Pancreas (tissue), 10 donors: Measurements from ENCODE around the gene BRSK1. TPM values are rescaled to one million over a fixed set of nuclear protein-coding genes. Genes with fewer than 3 reads are reported as not detected.
A peak's percentile ranks its signal among the peaks of the same experiment; 100 is the strongest.
"Not testable (repeated sequence)": the region's sequence is repeated elsewhere in the genome, so short reads cannot be mapped to it uniquely, and the experiment has no call there.

Experiments
- ATAC-seq, 4 donors: fragments of 200-7000 bp; cut with Tn5 transposase; one replicate each; pipeline versions ENCODE4 v1.8.0 to v1.9.1; 2020; ENCODE audit warnings: mild to moderate bottlenecking in 4 of 4, moderate library complexity in 4 of 4
- DNase-seq, 6 donors: peaks; one replicate each; pipeline ENCODE4 v3.0.0-alpha.2; 2020
- FAIRE-seq: peaks from 2 replicates; lab custom pipeline; 2012; peaks lifted over from hg19 to GRCh38; lab: Jason Lieb, UNC
- H3K27ac ChIP-seq, 4 donors: fragments of 200-600 bp; sonication (generic); 1 replicate in 3 of 4; 2 replicates in 1 of 4; pipeline versions ENCODE4 v1.5.0 to v1.8.0; 2020
- H3K27me3 ChIP-seq, 4 donors: fragments of 200-600 bp; one replicate each; pipeline ENCODE4 v1.8.0; 2021
- H3K36me3 ChIP-seq, 3 donors: fragments of 200-600 bp; sonication (generic) in 1 of 3; one replicate each; pipeline versions ENCODE4 v1.5.0 to v1.8.0; 2020 to 2021
- H3K4me1 ChIP-seq, 3 donors: fragments of 200-600 bp; one replicate each; pipeline ENCODE4 v1.8.0; 2021
- H3K4me3 ChIP-seq, 4 donors: fragments of 200-600 bp; sonication (generic) in 2 of 4; one replicate each; pipeline versions ENCODE4 v1.5.0 to v1.8.0; 2020 to 2021
- H3K9me3 ChIP-seq, 4 donors: fragments of 200-600 bp; one replicate each; pipeline ENCODE4 v1.8.0; 2021
- WGBS, 2 donors: extraction: QIAGEN DNeasy Blood & Tissue Kit; methylation state at CpG; one replicate each; pipeline ENCODE4 v1.1.7; 2013; 5-methylcytosine and 5-hydroxymethylcytosine counted together
- intact Hi-C, 3 donors: fragments of 100-400 bp; cut with DNase I; formaldehyde crosslinking; loops; one replicate each; pipeline versions ENCODE4 v1.11.1 to v1.14.2; 2022
- polyA plus RNA-seq, 2 donors: library from polyadenylated mRNA; stranded (reverse); fragments of 200-250 nt; gene quantifications; one replicate each; pipeline ENCODE4 v1.2.3, GENCODE V29; 2013
- total RNA-seq, 6 donors: library from RNA; stranded (reverse); fragmentation: NEBNext Ultra II Directional in 4 of 6; extraction: Animal tissue kit (Norgen Biotek cat#: 25700) in 4 of 6; gene quantifications; one replicate each; pipeline versions ENCODE4 v1.2.1 to v1.2.4, GENCODE V29; 2021 to 2023
- TF ChIP-seq, protein P1 (sequence below), 4 donors: fragments of 200-600 bp; sonication (generic) in 3 of 4; IDR thresholded peaks; one replicate each; pipeline versions ENCODE4 v1.5.0 to v1.8.0; 2021; ENCODE audit warnings: antibody characterized with exemption in 4 of 4
- donor health status: healthy with polysubstance abuse.
- donor health status: DM: no; HTN: no; CAD: no; lungs with moderate emphysema.
- donor health status: DM: no; HTN: no; CAD: no.
- donor health status: control.
- donor health status: control.
- donor health status: Bipolar disorder and iron deficiency.
- donor health status: DM: yes; HTN: yes; CAD: no.
- donor health status: DM: no; HTN: no; CAD: no.
- donor health status: DM: no; HTN: no; CAD: no.
- donor health status: DM: yes; HTN: yes; CAD: no.

Gene BRSK1
- total and polyA plus RNA-seq, 8 donors = 0.46 to 9.2 (median 2.0) TPM

DNA sequence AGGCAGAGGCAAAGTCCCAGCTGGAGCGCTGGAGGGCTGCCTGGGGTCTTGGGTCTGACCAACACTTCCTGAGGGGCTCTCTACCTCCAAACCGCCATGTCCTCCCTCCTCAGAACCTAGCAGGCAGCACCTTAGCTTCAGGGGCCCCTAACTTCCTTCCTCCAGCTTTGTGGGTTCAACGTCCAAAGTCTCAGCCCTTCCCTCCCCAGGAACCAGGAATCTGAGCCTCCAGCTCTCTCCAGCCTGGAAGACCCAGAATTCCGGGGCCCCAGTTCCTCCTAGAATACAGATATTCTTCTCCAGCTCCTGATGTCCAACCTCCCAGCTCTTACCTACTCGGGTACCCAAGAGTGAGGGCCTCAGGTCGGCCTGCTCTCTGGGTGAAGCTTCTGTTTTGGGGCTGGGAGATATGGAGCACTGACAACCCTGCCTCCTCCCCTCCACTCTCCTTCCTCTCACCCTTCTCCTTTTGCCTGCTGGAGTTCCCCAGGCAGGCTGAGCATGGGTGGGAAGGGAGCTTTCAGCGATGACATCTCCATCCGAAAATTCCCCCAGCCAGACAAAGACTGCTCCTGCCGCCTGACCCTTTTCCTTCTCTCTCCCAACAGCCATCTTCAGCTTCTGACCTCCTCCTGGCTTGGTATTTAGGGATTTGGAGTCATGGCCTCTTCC is 37.8 kb downstream of the BRSK1 start:
- ATAC-seq = no peak
- Histone ChIP-seq H3K27me3 (no peaks in the 10 kb centered on the region), H3K27ac (no peak overlapping the region), H3K9me3 (no peaks in the 10 kb centered on the region), H3K4me1 (no peaks in the 10 kb centered on the region), H3K4me3 (no peak overlapping the region), H3K36me3 (no peaks in the 10 kb centered on the region)
- TF ChIP-seq, protein P1, sequence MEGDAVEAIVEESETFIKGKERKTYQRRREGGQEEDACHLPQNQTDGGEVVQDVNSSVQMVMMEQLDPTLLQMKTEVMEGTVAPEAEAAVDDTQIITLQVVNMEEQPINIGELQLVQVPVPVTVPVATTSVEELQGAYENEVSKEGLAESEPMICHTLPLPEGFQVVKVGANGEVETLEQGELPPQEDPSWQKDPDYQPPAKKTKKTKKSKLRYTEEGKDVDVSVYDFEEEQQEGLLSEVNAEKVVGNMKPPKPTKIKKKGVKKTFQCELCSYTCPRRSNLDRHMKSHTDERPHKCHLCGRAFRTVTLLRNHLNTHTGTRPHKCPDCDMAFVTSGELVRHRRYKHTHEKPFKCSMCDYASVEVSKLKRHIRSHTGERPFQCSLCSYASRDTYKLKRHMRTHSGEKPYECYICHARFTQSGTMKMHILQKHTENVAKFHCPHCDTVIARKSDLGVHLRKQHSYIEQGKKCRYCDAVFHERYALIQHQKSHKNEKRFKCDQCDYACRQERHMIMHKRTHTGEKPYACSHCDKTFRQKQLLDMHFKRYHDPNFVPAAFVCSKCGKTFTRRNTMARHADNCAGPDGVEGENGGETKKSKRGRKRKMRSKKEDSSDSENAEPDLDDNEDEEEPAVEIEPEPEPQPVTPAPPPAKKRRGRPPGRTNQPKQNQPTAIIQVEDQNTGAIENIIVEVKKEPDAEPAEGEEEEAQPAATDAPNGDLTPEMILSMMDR (IDR thresholded peaks at IDR 0.05) = no peak
- WGBS, 2 donors = 59 to 65% methylated on average over 9 of the region's 9 CpGs
- no peak for DNase-seq
- intact Hi-C loops = no loop called here
- no peak for FAIRE-seq

DNA sequence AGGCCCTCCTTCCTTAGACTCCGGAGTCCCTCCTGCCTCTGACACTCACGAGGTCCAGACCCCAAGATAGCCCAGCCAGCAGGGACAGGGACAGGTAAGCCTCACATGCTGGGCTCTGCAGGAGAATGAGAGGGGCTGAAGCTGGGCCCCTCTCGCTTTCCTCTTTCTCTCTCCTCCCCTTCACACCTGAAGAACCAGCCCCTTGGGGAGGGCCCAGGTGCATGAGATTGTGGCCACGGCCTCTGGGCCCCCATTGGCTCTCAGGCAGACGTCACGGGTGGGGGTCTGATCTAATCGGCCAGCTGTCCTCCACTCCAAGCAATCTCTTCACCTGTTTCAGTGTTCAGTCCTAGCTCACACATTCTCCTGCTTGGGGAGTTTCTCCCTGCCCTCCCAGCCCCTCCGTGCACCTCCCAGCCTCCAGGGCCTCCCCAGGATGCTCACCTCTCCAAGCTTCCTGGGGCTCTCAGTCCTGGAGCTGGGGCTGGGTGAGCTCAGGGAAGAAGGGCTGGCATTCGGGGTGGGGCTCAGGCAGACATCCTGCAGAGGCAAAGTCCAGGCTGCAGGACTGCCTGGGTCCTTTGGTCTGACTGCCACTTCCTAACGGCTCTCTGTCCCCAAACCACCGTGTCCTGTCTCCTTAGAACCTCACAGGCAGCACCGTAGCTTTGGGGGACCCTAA is 38.5 kb downstream of the BRSK1 start:
- DNase-seq = no peak
- Histone ChIP-seq H3K4me3 (no peak overlapping the region), H3K4me1 (no peaks in the 10 kb centered on the region), H3K27me3 (no peaks in the 10 kb centered on the region), H3K27ac (no peak overlapping the region), H3K9me3 (no peaks in the 10 kb centered on the region), H3K36me3 (no peaks in the 10 kb centered on the region)
- intact Hi-C loops = no loop called here
- 39 to 44% methylated on average over 8 to 12 of the region's 12 CpGs for WGBS, 2 donors
- no peak for ATAC-seq
- TF ChIP-seq, protein P1 (IDR thresholded peaks at IDR 0.05) = no peak
- no peak for FAIRE-seq

DNA sequence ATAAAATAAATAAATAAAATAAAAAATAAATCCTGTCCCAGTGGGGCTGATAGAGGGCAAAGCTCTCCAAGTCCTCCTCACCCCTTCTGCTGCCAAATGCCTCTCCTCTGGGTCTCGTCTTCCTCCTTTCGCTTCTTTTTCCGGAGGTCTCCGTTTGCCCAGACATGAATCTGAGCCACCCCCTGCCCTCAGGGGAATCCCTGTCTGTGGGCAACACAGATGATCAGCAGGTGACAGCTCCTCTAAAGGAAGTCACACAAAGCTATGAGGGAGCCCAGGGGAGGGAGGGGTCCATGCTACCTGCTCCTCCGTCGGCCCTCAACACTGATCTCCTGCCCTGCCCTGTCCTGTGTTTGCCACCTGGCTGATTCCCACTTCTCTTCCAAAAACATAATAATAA is 40.9 kb downstream of the BRSK1 start:
- Histone ChIP-seq H3K9me3 (no peaks in the 10 kb centered on the region), H3K4me3 (no peak overlapping the region), H3K36me3 (no peaks in the 10 kb centered on the region), H3K27me3 (no peaks in the 10 kb centered on the region), H3K4me1 (no peaks in the 10 kb centered on the region), H3K27ac (peak overlapping the region in 1 of 4 donors; percentile 51)
- 82% methylated on average over 6 of the region's 6 CpGs for WGBS, 2 donors
- no peak for ATAC-seq
- TF ChIP-seq, protein P1 (IDR thresholded peaks at IDR 0.05) = no peak
- intact Hi-C loops = no loop called here
- FAIRE-seq = no peak
- no peak for DNase-seq

DNA sequence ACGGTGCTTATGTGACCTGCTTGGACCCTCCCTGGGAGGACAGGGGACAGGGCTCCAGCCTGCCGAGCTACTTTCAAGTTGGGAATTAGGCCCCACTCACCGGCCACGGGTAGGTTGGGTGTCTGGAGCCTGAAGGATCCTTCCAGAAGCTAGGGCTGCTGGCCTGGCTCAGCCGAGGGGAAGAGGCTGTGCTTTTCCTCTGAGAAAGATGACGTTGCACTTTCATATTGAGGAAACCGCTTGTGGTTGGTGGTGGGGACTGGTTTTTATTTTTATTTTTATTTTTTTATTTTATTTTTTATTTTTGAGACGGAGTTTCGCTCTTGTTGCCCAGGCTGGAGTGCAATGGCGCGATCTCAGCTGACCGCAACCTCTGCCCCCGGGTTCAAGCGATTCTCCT is 41.4 kb downstream of the BRSK1 start, which contains the start of gene TMEM150B:
Gene TMEM150B, minus strand, starts transcription at position 170 of the 400 bp plus-strand sequence. CDS start 4,305 bp downstream, outside the sequence.
- TF ChIP-seq, protein P1 (IDR thresholded peaks at IDR 0.05) = no peak
- no peaks in the 10 kb centered on the region for H3K27me3 ChIP-seq
- H3K4me3 ChIP-seq = no peak within 1 kb of the TSS
- H3K27ac ChIP-seq = peak within 1 kb of the TSS in 1 of 4 donors; percentile 51
- peak in 2 of 4 donors; percentile 20 to 51 for ATAC-seq
- DNase-seq = no peak
- H3K4me1 ChIP-seq = no peaks in the 10 kb centered on the region
- 72 to 80% methylated on average over 14 of the region's 14 CpGs for WGBS, 2 donors
- FAIRE-seq = no peak
- H3K9me3 ChIP-seq = no peaks in the 10 kb centered on the region
- no peaks in the 10 kb centered on the region for H3K36me3 ChIP-seq
- intact Hi-C loops = no loop called here

DNA sequence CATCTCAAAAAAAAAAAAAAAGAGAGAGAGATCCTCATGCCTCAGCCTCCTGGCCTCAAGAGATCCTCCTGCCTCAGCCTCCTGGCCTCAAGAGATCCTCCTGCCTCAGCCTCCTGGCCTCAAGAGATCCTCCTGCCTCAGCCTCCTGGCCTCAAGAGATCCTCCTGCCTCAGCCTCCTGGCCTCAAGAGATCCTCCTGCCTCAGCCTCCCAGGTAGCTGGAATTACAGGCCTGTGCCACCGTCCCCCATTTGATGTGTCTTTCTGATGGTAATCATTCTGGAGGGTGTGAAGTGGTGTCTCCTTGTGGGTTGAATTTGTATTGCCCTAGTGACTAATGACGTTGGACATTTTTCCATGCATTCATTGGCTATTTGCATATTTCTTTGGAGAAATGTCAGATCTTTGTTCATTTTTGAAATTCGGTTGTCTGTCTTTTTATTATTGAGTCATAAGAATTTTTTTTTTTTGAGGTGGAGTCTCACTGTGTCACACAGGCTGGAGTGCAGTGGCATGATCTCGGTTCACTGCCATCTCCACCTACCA is 45.0 kb downstream of the BRSK1 start:
- intact Hi-C loops, ATAC-seq, FAIRE-seq, H3K9me3 ChIP-seq, H3K27me3 ChIP-seq, H3K4me1 ChIP-seq, H3K27ac ChIP-seq, H3K4me3 ChIP-seq, DNase-seq, H3K36me3 ChIP-seq: not testable (repeated sequence)
- 65 to 69% methylated on average over 4 of the region's 4 CpGs for WGBS, 2 donors

DNA sequence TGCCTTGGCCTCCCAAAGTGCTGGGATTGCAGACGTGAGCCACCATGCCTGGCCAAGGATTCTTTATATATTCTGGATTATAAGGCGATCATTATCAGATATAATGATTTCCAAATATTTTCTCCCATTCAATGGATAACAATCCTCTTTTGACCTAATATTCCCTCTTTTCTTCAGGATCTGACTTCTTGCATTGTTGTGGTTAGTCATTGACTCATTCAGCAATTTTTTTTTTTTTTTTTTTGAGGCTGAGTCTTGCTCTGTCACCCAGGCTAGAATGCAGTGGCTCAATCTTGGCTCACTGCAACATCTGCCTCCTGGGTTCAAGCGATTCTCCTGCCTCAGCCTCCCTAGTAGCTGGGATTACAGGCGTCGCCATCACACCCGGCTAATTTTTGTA is 46.0 kb downstream of the BRSK1 start:
- H3K9me3 ChIP-seq, H3K4me1 ChIP-seq, H3K27ac ChIP-seq, intact Hi-C loops, H3K27me3 ChIP-seq, H3K4me3 ChIP-seq, DNase-seq, FAIRE-seq, ATAC-seq, H3K36me3 ChIP-seq: not testable (repeated sequence)
- WGBS, 2 donors = 71 to 88% methylated on average over 6 of the region's 6 CpGs
